ENCODE data around the gene ZNF860. TPM values are rescaled to one million over a fixed set of nuclear protein-coding genes. Genes with fewer than 3 reads are reported as not detected.

Gene ZNF860
- total RNA-seq = 0.17 and 0.30 TPM in 2 replicates

GRCh38 chr3:31981206-31982181 lies at the start of gene ZNF860, which contains the start of gene OSBPL10:
Gene ZNF860 (plus strand): TSS chr3:31981750. CDS start chr3:31989080, 7,330 bp downstream.
Gene OSBPL10 (minus strand): TSS chr3:31981262. CDS start chr3:31981179, 83 bp downstream.

Other genes starting within 250 kb of the ZNF860 start
- 5.7 and 8.2 TPM in 2 replicates for gene OSBPL10, start 488 bp upstream of the ZNF860 start, total RNA-seq
- 7.7 and 10.1 TPM in 2 replicates for gene GPD1L, start 124.9 kb downstream of the ZNF860 start, total RNA-seq